Endothelial cell of umbilical vein (primary cell): ENCODE results near the gene GSDMA. TPM values are rescaled to one million over a fixed set of nuclear protein-coding genes. Genes with fewer than 3 reads are reported as not detected.

Experiments used
- Bru-seq: library from RNA; stranded (reverse); fragments of 400-500 nt; gene quantifications from one replicate; lab custom pipeline; 2021; lab: Mats Ljungman, UMichigan
- BruChase-seq, 2 experiments: library from RNA; stranded (reverse); fragments of 400-500 nt; gene quantifications; one replicate each; lab custom pipeline; 2021; lab: Mats Ljungman, UMichigan
- BruUV-seq: library from RNA; stranded (reverse); fragments of 400-500 nt; replicated peaks from 2 replicates; lab custom pipeline; 2021; lab: Mats Ljungman, UMichigan
- CTCF ChIA-PET: fragments of 300-600, 350-600 bp; sonication (Branson Sonifier 250); formaldehyde crosslinking; loops from one replicate; lab custom pipeline; 2021; ENCODE audit warnings: antibody characterized with exemption, inconsistent platforms; lab: Charles Lee
- POLR2A ChIA-PET: fragments of 300-600, 350-600 bp; sonication (Branson Sonifier 250); formaldehyde crosslinking; loops from one replicate; lab custom pipeline; 2021; ENCODE audit warnings: antibody characterized with exemption, inconsistent platforms; lab: Charles Lee
- DNase-seq: peaks from one replicate; pipeline ENCODE4 v3.0.0-alpha.2; 2011; ENCODE audit warnings: low read depth, low spot score
- FAIRE-seq: peaks from 2 replicates; lab custom pipeline; 2011; peaks lifted over from hg19 to GRCh38; lab: Jason Lieb, UNC
- H2AFZ ChIP-seq: 2 replicates; pipeline ENCODE4 v1.6.0; 2012; ENCODE audit warnings: low read depth, low read length, control low read depth, inconsistent platforms
- H3K27ac ChIP-seq: 2 replicates; pipeline ENCODE4 v1.5.1; 2011; ENCODE audit warnings: low read depth, mild to moderate bottlenecking, control low read depth, low read length, moderate library complexity; ENCODE audit not compliant: insufficient read depth
- H3K27me3 ChIP-seq, 2 experiments: 2 replicates each; pipeline versions ENCODE4 v1.6.0 to v1.6.1; 2011; ENCODE audit warnings: low read length in 2 of 2, mixed read lengths in 1 of 2; ENCODE audit not compliant: control insufficient read depth in 2 of 2, insufficient read depth in 2 of 2
- H3K36me3 ChIP-seq, 2 experiments: 2 replicates in 1 of 2; 3 replicates in 1 of 2; pipeline ENCODE4 v1.5.1; 2011; ENCODE audit warnings: low read length in 2 of 2, mild to moderate bottlenecking in 1 of 2, moderate library complexity in 1 of 2; ENCODE audit not compliant: control insufficient read depth in 2 of 2, insufficient read depth in 2 of 2; ENCODE audit errors: extremely low read depth in 1 of 2
- H3K4me1 ChIP-seq: 3 replicates; pipeline ENCODE4 v1.5.1; 2011; ENCODE audit warnings: mild to moderate bottlenecking, low read length; ENCODE audit not compliant: control insufficient read depth, insufficient read depth; ENCODE audit errors: extremely low read depth
- H3K4me2 ChIP-seq: 2 replicates; pipeline ENCODE4 v1.6.1; 2011; ENCODE audit warnings: low read length, control low read depth, mixed read lengths; ENCODE audit not compliant: insufficient read depth
- H3K4me3 ChIP-seq, 3 experiments: fragments of 200-600 bp in 1 of 3; sonication (generic), shearing (Covaris generic) in 1 of 3; replicated peaks in 1 of 3; 2 replicates each; pipeline ENCODE4 v1.5.1; 2011 to 2016; ENCODE audit warnings: control low read depth in 3 of 3, low read length in 3 of 3, mild to moderate bottlenecking in 2 of 3, inconsistent platforms in 1 of 3, low read depth in 1 of 3, moderate library complexity in 1 of 3; ENCODE audit not compliant: insufficient read depth in 1 of 3
- H3K79me2 ChIP-seq: 2 replicates; pipeline ENCODE4 v1.6.0; 2012; ENCODE audit warnings: low read length, inconsistent platforms; ENCODE audit not compliant: control insufficient read depth, insufficient read depth
- H3K9ac ChIP-seq: replicated peaks from 2 replicates; pipeline ENCODE3; 2011; ENCODE audit warnings: low read length, control low read depth; ENCODE audit not compliant: insufficient read depth; ENCODE audit errors: extremely low read depth
- H3K9me1 ChIP-seq: replicated peaks from 3 replicates; pipeline ENCODE4 v1.6.0; 2011; ENCODE audit warnings: mild to moderate bottlenecking, low read length; ENCODE audit not compliant: control insufficient read depth, insufficient read depth; ENCODE audit errors: extremely low read depth
- H3K9me3 ChIP-seq: replicated peaks from 2 replicates; pipeline ENCODE4 v1.5.1; 2012; ENCODE audit warnings: low read length, inconsistent platforms; ENCODE audit not compliant: control insufficient read depth, insufficient read depth
- H4K20me1 ChIP-seq: replicated peaks from 2 replicates; pipeline ENCODE3; 2011; ENCODE audit warnings: mild to moderate bottlenecking, low read length; ENCODE audit not compliant: control insufficient read depth, insufficient read depth; ENCODE audit errors: extremely low read depth
- EZH2 ChIP-seq: IDR thresholded peaks from 2 replicates; pipeline ENCODE4 v1.6.1; 2012; ENCODE audit warnings: borderline replicate concordance, low read depth, mild to moderate bottlenecking, moderate library complexity, low read length, inconsistent platforms; ENCODE audit not compliant: severe bottlenecking
- FOS ChIP-seq: IDR thresholded peaks from 2 replicates; pipeline ENCODE4 v1.6.1; 2011; ENCODE audit warnings: mild to moderate bottlenecking, low read length, moderate library complexity, borderline replicate concordance; ENCODE audit not compliant: insufficient read depth
- GATA2 ChIP-seq: IDR thresholded peaks from 2 replicates; pipeline ENCODE4 v1.7.0; 2011; ENCODE audit warnings: low read depth, mild to moderate bottlenecking, moderate library complexity, mixed read lengths, low read length; ENCODE audit not compliant: insufficient read length, insufficient read depth
- JUN ChIP-seq: IDR thresholded peaks from 2 replicates; pipeline ENCODE4 v1.6.1; 2011; ENCODE audit warnings: borderline replicate concordance, low read depth; ENCODE audit not compliant: insufficient read length, insufficient read depth
- MYC ChIP-seq: IDR thresholded peaks from one replicate; pipeline ENCODE4 v1.6.1; 2011; ENCODE audit warnings: mild to moderate bottlenecking, low read depth, low read length
- POLR2A ChIP-seq: IDR thresholded peaks from 2 replicates; pipeline ENCODE4 v1.6.1; 2012; ENCODE audit warnings: low read depth, mild to moderate bottlenecking, control low read depth, low read length
- POLR2AphosphoS5 ChIP-seq: IDR thresholded peaks from 2 replicates; pipeline ENCODE4 v1.6.1; 2012; ENCODE audit warnings: low read depth, mild to moderate bottlenecking, control low read depth, low read length, moderate library complexity; ENCODE audit not compliant: insufficient read depth
- dilution Hi-C: fragments of 300-500 bp; cut with MboI; formaldehyde crosslinking; loops from one replicate; pipeline ENCODE4 v1.15.0; 2019; ENCODE audit warnings: low sequenced_read_pairs; ENCODE audit not compliant: extremely low pct_ligation_motif_present
- intact Hi-C: fragments of 100-400 bp; cut with micrococcal nuclease; formaldehyde crosslinking; loops from one replicate; pipeline ENCODE4 v1.10.0; 2022
- long read RNA-seq: library from polyadenylated mRNA; stranded (forward); transcript quantifications from one replicate; pipeline ENCODE4 v2.0.0, GENCODE V29; 2021
- polyA minus RNA-seq, 3 experiments: library from RNA; depleted of rRNA, polyadenylated mRNA; stranded (reverse); fragments of >200 nt; gene quantifications; 1 replicate in 1 of 3; 2 replicates in 2 of 3; pipeline ENCODE4 v1.2.3, GENCODE V29; 2011
- polyA plus RNA-seq, 4 experiments: library from polyadenylated mRNA; depleted of rRNA in 3 of 4; stranded (reverse) in 3 of 4; unstranded in 1 of 4; fragments of >200 nt; gene quantifications; 2 replicates each; pipeline versions ENCODE4 v1.2.1 to v1.2.3, GENCODE V29; 2011 to 2012; ENCODE audit warnings: missing spikeins in 1 of 4
- total RNA-seq: library from RNA; stranded (reverse); gene quantifications from 2 replicates; pipeline ENCODE4 v1.2.3, GENCODE V29; 2021
- TF ChIP-seq, protein P1 (sequence below): IDR thresholded peaks from 2 replicates; pipeline ENCODE4 v1.6.1; 2011; ENCODE audit not compliant: insufficient read depth, insufficient read length
- TF ChIP-seq, protein P2 (sequence below), 2 donors: IDR thresholded peaks; 1 replicate in 1 of 2; 2 replicates in 1 of 2; pipeline ENCODE4 v1.5.1; 2011; ENCODE audit warnings: low read length in 2 of 2, mild to moderate bottlenecking in 2 of 2, moderate library complexity in 2 of 2, control low read depth in 1 of 2, inconsistent platforms in 1 of 2, low read depth in 1 of 2; ENCODE audit not compliant: insufficient read depth in 1 of 2; ENCODE audit errors: extremely low read depth in 1 of 2

The GSDMA gene, protein sequence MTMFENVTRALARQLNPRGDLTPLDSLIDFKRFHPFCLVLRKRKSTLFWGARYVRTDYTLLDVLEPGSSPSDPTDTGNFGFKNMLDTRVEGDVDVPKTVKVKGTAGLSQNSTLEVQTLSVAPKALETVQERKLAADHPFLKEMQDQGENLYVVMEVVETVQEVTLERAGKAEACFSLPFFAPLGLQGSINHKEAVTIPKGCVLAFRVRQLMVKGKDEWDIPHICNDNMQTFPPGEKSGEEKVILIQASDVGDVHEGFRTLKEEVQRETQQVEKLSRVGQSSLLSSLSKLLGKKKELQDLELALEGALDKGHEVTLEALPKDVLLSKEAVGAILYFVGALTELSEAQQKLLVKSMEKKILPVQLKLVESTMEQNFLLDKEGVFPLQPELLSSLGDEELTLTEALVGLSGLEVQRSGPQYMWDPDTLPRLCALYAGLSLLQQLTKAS
- total RNA-seq (not detected in 2 replicates), polyA plus RNA-seq (not detected in 2 replicates), polyA minus RNA-seq (not detected in 2 replicates), Bru-seq, nascent RNA (percentile 4 among the genes with signal in this experiment), BruChase-seq, experiment 1, labeled RNA remaining after a 6-hour chase (percentile 7 among the genes with signal in this experiment), BruChase-seq, experiment 2, labeled RNA remaining after a 2-hour chase (not detected)
- polyA plus RNA-seq (2011; cell fraction: cytosol; rRNA removed): not detected in 2 replicates
- not detected in 2 replicates for polyA plus RNA-seq (2011; cell fraction: nucleus; rRNA removed)
- polyA plus RNA-seq (2012): not detected in 2 replicates
- not detected for polyA minus RNA-seq (2011; cell fraction: cytosol; rRNA and poly(A)+ RNA removed)
- polyA minus RNA-seq (2011; cell fraction: nucleus; rRNA and poly(A)+ RNA removed): not detected in 2 replicates
- long read RNA-seq: 0 reads

DNA sequence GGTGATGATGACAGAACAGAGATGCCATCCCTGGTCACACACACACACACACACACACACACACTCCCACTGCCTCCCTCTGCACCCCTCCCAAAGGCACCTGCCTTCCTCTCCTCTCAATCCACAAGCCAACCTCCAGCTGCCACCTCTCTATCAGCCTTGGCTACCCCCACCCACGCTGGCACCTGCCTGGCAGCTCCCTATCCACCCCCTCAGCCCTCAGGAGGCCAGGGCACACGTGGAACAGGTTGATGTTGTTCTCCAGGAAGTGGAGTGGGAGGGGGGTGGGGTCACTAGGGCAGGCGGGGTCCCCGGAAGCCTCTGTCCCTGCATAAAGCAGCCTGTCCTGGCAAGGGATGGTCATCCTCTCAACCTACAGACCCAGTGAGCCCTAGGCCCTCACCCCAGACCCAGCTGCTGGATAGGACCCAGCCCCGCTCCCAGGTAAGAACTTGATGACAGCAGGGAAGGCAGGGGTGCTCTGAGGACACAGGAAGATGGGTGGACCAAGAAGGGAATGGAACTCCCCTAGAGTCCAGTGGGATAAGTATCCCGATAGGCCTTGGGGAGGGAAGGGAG, at the start of gene GSDMA:
GSDMA (plus strand) TSS at position 363 of the 579 bp plus-strand sequence. CDS start 2,684 bp downstream, outside the sequence.
- no peak for DNase-seq
- Histone ChIP-seq H2AFZ (no peak within 1 kb of the TSS), H3K27me3 (peaks cover 0 to 4% of the 10 kb centered on the region in 2 experiments), H3K79me2 (no peaks in the 10 kb centered on the region), H3K9me3 (no peaks in the 10 kb centered on the region), H4K20me1 (no peaks in the 10 kb centered on the region), H3K27ac (no peak within 1 kb of the TSS), H3K4me3 (no peak within 1 kb of the TSS), H3K9ac (no peak within 1 kb of the TSS), H3K36me3 (no peaks in the 10 kb centered on the region), H3K4me2 (no peak within 1 kb of the TSS), H3K4me1 (no peaks in the 10 kb centered on the region), H3K9me1 (no peaks in the 10 kb centered on the region)
- dilution Hi-C loops: no loop called here
- intact Hi-C loops: no loop called here
- ChIA-PET POLR2A (no interaction called here), CTCF (no interaction called here)
- no peak for FAIRE-seq
- BruUV-seq: no TSS peak
- no peak for TF ChIP-seq POLR2A

DNA sequence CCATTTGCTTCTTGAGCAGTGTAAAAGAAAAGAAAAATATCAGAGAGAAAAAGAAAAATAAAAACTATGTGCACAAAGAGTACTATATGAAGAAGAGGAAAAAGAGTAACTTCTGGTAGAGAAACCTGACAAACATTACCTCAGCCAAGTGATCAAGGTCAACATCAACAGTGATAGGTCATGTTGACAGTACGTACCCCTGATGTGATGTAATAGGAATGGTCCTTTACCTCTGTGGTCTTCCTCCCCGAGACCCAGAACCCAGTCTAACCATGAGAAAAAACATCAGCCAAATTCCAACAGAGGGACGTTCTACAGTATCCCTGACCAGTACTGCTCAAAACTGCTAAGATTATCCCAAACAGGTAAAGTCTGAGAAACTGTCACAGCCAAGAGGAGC, 48.8 kb upstream of the GSDMA start:
- Histone ChIP-seq H3K9me3 (no peaks in the 10 kb centered on the region), H3K9me1 (no peaks in the 10 kb centered on the region), H3K27ac (no peak overlapping the region), H3K9ac (no peak overlapping the region), H2AFZ (no peak overlapping the region), H3K4me2 (no peak overlapping the region), H3K4me1 (no peaks in the 10 kb centered on the region), H3K4me3 (no peak overlapping the region), H3K36me3 (peaks cover 0 to under 1% of the 10 kb centered on the region in 2 experiments), H3K79me2 (no peaks in the 10 kb centered on the region), H4K20me1 (no peaks in the 10 kb centered on the region), H3K27me3 (no peaks in the 10 kb centered on the region)
- no TSS peak for BruUV-seq
- FAIRE-seq: no peak
- intact Hi-C loops (no loop called here), dilution Hi-C loops (no loop called here)
- POLR2A ChIA-PET: no interaction called here
- DNase-seq: no peak
- CTCF ChIA-PET: no interaction called here
- TF ChIP-seq GATA2 (no peak), POLR2AphosphoS5 (no peak), FOS (no peak), EZH2 (no peak), JUN (no peak), POLR2A (no peak), MYC (no peak)
- TF ChIP-seq, protein P1, sequence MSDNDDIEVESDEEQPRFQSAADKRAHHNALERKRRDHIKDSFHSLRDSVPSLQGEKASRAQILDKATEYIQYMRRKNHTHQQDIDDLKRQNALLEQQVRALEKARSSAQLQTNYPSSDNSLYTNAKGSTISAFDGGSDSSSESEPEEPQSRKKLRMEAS: no peak
- TF ChIP-seq, protein P2, sequence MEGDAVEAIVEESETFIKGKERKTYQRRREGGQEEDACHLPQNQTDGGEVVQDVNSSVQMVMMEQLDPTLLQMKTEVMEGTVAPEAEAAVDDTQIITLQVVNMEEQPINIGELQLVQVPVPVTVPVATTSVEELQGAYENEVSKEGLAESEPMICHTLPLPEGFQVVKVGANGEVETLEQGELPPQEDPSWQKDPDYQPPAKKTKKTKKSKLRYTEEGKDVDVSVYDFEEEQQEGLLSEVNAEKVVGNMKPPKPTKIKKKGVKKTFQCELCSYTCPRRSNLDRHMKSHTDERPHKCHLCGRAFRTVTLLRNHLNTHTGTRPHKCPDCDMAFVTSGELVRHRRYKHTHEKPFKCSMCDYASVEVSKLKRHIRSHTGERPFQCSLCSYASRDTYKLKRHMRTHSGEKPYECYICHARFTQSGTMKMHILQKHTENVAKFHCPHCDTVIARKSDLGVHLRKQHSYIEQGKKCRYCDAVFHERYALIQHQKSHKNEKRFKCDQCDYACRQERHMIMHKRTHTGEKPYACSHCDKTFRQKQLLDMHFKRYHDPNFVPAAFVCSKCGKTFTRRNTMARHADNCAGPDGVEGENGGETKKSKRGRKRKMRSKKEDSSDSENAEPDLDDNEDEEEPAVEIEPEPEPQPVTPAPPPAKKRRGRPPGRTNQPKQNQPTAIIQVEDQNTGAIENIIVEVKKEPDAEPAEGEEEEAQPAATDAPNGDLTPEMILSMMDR (IDR thresholded peaks at IDR 0.05; ENCODE audit: extremely low read depth in 1 of 2, insufficient read depth in 1 of 2, low read depth in 1 of 2, low read length in 2 of 2): no peak
